GM15510 (cell line): ENCODE measurements around the gene TEX101.

Source experiments
- POLR2A ChIP-seq: IDR thresholded peaks from 3 replicates; pipeline ENCODE4 v1.6.1; 2011; ENCODE audit warnings: borderline replicate concordance; ENCODE audit not compliant: insufficient read length; ENCODE audit errors: extremely low read depth

TEX101 gene

DNA sequence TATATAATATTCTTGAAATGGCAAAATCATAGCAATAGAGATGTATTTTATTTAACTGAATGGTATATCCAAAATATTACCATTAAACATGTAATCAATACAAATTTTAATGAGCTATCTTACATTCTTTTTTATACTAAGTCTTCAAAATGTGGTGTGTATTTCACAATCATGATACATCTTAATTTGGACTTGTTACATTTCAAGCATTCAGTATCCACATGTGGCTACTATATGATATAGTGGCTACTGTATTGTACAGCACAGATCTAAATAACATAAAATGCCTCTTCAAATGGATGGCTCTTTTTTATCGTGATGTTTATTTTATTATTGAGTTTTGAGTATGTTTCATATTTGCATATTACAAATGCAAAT lies 8.0 kb downstream of the TEX101 start:
- no peak for TF ChIP-seq POLR2A

DNA sequence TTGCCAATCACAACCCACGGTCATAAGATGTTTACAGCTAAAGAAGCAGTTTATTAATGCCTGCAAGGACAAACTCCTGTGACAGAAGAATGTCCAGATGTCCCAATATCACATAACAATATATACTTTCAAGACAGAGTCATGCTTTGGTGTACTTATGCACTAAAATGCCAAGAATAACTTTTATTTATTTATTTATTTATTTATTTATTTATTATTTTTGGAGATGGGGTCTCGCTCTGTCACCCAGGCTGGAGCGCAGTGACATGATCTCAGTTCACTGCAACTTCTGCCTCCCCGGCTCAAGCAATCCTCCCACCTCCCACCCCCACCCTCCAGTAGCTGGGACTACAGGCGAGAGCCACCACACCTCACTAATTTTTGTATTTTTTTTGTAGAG lies 9.1 kb downstream of the TEX101 start:
- no peak for TF ChIP-seq POLR2A

DNA sequence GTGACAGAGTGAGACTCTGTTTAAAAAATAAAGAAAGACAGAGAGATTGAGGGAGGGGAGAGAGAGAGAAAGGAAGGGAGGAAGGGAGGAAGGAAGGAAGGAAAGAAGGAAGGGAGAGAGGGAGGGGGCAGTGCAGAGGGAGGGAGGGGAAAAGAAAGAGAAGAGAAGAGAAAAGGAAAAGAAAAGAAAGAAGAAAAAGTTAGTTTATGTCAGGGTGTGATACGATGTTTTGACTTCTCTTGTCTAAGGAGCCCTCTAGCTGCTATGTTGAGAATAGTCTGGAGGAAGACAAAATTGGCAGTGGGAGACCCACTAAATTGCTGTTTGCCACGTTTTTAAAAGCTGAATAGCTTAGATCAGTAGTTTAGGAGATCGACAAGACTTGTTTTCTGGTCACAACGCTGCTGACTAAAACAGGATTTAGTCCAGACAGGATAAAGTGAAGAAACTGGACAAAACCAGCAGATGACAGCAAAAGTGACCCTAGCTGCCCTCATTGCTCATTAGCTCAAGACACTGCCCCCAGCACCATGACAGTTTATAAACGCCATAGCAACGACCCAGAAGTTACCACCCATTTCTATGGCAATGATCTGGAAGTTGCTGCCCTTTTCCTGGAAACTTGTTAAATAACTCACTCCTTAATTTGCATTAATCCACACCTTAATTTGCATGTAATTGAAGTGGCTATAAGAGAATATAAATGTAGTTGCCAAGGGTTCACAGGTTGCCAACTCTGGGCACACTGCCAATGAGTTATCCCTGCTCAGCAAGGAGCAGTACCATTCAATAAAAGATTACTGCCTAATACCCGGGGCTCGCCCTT lies 11.1 kb downstream of the TEX101 start:
- no peak for TF ChIP-seq POLR2A

DNA sequence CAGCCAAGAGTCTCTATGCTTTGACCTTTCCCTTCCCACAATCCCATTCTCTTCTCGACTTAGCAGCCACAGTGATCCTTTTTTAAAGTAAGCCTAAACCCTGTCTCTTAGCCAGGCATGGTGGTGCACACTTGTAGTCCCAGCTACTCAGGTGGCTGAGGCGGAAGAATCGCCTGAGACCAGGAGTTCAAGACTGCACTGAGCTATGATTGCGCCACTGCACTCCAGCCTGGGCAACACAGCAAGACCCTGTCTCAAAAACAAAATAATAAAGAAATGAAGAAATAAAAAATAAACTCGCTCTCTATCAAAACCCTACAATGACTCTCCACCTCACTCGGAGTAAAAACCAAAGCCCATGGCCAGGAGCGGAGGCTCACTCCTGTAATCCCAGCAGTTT lies 14.7 kb downstream of the TEX101 start:
- no peak for TF ChIP-seq POLR2A

DNA sequence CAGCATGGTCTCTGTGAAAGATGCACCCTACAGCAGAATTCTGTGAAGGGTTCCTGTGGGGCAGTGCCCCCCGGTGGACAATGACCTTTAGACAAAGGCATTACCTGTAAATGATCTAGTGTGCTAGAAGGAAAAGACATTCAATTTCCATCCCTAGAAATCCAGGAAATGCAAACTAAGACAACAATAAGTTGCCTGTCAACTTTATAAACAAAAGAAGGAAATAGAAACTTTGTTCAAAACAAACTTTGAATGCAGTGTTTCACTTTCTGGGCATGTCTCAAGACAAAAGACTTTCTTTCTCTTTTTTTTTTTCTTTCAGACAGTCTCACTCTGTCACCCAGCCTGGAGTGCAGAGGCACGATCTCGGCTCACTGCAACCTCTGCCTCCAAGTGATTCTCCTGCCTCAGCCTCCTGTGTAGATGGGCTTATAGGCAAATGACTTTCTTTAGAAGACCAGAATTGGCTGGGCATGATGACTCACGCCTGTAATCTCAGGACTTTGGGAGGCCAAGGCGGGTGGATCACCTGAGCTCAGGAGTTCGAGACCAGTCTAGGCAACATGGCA lies 15.5 kb downstream of the TEX101 start:
- no peak for TF ChIP-seq POLR2A

DNA sequence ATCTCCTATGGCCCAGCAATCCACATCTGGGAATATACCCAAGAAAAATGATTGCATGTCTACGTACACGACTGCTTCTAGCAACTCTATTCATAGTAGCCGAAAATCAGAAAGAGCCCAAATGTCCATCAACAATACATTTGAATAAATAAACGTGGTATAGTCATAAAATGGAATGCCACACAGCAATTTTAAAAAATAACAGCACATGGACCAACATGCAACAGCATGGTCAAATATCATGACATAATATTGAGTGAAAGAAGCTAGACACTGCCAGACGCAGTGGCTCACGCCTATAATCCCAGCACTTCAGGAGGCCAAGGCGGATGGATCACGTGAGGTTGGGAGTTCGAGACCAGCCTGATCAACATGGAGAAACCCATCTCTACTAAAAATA lies 16.3 kb downstream of the TEX101 start:
- TF ChIP-seq POLR2A = no peak

DNA sequence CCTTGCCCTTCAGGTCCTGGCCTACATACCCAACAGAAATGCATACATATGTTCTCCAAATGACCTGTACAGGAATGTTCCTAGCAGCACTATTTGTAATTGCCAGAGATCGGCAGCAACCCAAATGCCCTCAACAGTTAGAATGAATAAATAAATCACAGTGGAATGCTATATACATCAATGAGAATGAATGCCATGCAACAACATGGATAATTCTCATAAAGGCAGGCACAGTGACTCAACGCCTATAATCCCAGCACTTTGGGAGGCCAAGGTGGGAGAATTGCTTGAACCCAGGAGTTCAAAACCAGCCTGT lies 18.6 kb downstream of the TEX101 start:
- TF ChIP-seq POLR2A = no peak

DNA sequence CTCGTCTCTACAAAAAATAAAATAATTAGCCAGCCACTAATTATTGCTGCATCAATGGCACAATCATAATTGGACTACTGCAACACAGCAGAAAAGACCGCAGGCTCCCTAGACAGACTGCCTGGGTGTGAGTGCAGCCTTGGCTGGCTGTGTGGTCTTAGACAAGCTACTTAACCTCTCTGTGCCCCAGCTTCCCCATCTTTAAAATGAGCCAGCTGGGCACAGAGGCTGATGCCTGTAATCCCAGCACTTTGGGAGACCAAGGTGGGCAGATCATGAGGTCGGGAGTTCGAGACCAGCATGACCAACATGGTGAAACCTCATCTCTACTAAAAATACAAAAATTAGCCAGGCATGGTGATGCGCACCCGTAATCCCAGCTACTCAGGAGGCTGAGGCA lies 19.0 kb downstream of the TEX101 start:
- TF ChIP-seq POLR2A = no peak

DNA sequence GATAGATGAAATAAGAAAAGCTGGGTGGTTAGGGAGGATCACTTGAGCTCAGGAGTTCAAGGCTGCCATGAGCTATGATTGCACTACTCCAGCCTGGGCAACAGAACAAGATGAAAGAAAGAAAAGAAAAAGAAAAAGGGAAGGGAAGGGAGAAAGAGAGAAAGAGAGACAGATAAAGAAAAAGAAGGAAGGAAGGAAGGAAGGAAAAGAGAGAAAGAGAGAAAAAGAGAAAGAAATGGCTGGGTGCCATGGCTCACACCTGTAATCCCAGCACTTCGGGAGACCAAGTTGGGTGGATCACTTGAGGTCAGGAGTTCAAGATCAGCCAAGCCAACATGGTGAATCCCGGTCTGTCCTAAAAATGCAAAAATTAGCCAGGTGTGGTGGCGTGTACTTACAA lies 21.1 kb downstream of the TEX101 start:
- no peak for TF ChIP-seq POLR2A

DNA sequence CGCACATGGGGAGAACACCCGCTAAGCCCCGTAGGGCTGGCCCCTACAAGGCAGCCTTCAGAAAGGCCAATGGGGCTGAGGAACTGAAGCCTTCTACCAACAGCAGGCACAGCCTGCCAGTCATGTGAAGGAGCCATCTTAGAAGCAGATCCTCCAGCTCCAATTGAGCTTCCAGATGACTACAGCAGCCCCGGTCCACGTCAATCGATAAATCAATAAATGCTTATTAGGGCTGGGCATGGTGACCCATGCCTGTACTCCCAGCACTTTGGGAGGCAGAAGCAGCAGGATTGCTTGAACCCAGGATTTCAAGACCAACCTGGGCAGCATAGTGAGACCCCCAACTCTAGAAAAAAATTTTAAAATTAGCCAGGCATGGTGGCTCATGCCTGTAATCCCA lies 23.0 kb downstream of the TEX101 start:
- no peak for TF ChIP-seq POLR2A

DNA sequence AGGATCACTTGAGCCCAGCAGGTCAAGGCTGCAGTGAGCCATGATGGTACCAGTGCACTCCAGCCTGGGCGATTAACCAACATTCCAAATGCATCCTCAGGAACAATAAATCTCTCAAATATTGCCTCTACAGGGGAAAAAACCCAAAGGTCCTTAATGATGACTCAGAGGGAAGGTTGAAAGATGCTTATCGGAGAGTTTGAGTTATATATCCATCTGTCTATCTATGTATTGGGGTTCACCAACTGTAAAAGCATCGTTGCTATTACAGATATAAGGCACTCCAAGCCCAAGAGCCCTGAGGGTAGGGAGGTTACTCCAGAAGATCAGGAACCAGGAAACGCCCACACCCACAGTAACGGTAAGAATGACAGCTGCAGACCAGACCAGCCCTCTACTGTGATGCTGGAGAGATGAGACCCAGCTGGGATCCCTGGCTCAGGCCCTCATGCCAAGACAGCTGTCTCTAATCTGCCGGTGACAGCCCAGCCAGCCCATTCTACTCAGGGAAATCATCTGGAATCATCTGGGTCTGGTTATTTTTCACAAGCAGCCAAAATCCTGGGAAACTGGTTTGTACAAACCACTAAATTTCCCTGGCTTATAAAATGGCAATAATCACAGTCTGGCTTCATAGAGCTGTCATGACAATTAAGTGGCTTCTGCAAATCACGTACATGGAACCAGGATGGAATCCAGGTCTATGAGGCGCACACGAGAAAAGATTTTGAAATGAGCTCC lies 23.8 kb downstream of the TEX101 start:
- TF ChIP-seq POLR2A = no peak

DNA sequence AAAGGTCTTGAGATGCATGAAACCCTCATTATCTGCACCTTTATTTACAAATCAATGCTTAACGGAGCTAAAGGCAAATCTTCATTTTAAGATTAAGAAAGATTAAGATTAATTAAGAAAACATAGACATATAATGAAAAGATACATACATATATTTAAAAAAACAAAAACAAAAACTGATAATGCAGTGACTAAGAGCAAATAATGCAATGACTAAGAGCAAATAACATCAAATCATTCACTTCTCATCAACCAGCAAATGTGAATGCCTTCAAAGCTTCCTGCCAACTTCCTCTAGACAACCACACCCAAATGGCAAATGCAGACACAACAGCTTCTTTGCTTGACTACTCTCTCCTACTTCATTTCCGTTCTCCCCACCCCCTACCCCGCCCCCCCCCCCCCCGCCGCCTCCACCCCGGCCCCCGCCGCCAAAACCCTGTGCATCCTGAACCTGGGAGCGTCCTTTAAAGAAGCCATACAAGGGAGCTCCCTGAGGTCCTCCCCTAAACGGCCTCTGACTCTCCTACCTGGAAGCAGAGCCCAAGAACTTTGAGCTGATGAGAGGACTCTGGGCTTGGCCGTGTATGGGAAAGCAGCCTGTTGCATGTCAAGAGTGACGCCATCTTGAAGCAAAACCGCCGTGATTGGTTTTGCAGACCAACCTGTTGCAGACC lies 24.5 kb downstream of the TEX101 start:
- TF ChIP-seq POLR2A = no peak

DNA sequence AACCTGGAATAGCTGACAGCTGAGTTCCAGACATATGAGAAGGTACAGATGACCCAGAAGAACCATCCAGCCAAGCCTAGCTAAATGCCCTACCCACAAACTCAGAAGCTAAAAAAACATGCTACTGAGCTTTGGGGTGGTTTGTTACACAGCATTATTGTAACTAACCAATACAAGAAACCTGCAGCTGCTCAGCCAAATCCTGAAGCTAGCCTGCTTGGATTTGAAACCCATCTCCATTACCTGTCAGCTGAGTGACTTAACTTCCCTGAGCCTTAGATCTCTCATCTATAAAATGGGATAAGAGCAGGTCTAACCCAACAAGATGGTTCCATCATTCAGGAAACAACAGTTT lies 25.0 kb downstream of the TEX101 start:
- no peak for TF ChIP-seq POLR2A

DNA sequence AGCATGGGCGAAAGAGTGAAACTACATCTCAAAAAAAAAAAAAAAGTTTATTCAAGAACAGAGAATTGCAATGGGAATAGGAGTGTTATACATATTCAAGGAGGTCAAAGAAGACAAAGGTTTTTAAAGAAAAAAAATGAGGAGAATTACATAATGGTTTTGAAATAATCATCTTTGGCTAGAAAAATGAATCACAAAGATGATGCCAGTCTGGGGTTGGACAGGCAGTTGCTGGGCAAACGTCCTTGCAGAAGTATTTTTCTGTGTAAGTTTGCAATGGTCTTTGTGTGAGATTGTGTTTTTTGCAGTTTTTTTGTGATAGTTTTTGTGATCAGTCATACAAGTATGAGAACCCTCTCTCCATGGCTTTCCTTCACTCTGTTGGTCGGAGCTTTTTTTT lies 27.0 kb downstream of the TEX101 start:
- no peak for TF ChIP-seq POLR2A

DNA sequence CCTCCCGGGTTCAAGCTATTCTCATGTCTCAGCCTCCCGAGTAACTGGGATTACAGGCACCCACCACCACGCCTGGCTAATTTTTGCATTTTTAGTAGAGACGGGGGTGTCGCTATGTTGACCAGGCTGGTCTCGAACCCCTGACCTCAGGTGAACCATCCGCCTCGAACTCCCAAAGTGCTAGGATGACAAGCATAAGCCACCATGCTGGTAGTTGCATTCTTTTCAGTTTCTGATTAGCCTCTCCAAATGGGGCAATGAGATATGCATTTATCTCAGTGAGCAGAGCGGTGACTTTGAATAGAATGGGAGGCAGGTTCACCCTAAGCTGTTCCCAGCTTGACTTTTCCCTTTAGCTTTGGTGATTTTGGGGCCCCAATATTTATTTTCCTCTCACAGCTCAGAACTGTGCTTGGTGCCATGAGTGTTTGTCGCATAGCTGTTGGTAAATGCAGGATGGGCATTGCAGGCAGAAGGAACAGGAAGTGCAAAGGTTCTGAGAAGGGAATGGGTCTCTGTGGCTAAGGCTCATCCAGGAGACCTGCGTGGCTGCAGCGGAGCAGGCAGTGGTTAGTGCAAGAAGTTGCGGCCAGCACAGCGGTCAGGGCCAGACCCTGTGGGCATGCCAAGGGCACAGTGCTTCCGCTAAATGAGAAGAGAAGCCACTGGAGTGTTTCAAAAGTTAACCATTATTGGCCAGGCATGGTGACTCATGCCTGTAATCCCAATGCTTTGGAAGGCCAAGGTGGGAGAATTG lies 30.0 kb downstream of the TEX101 start:
- no peak for TF ChIP-seq POLR2A
